OCI-LY3 (cell line): ENCODE results near the gene ABL1.

Experiments used
- H2AFZ ChIP-seq: fragments of 200-600, 300-600 bp; shearing (Covaris generic); 2 replicates; pipeline ENCODE4 v1.6.0; 2014; ENCODE audit warnings: antibody characterized with exemption, low read depth, low read length
- H3K27ac ChIP-seq: fragments of 200-600, 300-600 bp; sonication (generic); 2 replicates; pipeline ENCODE4 v1.5.1; 2014; ENCODE audit warnings: mild to moderate bottlenecking, low read length, moderate library complexity, mixed read lengths
- H3K27me3 ChIP-seq: fragments of 200-600, 300-600 bp; sonication (generic); 2 replicates; pipeline ENCODE4 v1.6.1; 2014; ENCODE audit warnings: low read depth, low read length, mixed read lengths
- H3K36me3 ChIP-seq: fragments of 200-600, 300-600 bp; sonication (generic); replicated peaks from 2 replicates; pipeline ENCODE3; 2014; ENCODE audit warnings: low read depth, low read length, mixed read lengths
- H3K4me1 ChIP-seq: fragments of 300-600, 200-600 bp; sonication (generic); 2 replicates; pipeline ENCODE4 v1.6.1; 2014; ENCODE audit warnings: low read length, mixed read lengths
- H3K4me2 ChIP-seq: fragments of 200-600, 300-600 bp; sonication (generic); 2 replicates; pipeline ENCODE4 v1.6.1; 2014; ENCODE audit warnings: low read length, mixed read lengths
- H3K4me3 ChIP-seq: fragments of 300-600, 200-600 bp; sonication (generic); 2 replicates; pipeline ENCODE4 v1.5.1; 2014; ENCODE audit warnings: antibody characterized with exemption, mild to moderate bottlenecking, low read length, moderate library complexity
- H3K79me2 ChIP-seq: fragments of 300-600, 200-600 bp; shearing (Covaris generic); 2 replicates; pipeline ENCODE4 v1.6.1; 2014; ENCODE audit warnings: mild to moderate bottlenecking, low read length, mixed read lengths
- H3K9ac ChIP-seq: fragments of 300-600, 200-600 bp; shearing (Covaris generic); 2 replicates; pipeline ENCODE4 v1.6.0; 2014; ENCODE audit warnings: mild to moderate bottlenecking, low read length, moderate library complexity
- H3K9me3 ChIP-seq: fragments of 200-600, 300-600 bp; shearing (Covaris generic); 2 replicates; pipeline ENCODE4 v1.6.1; 2014; ENCODE audit warnings: low read length, mixed read lengths; ENCODE audit not compliant: insufficient read depth
- H4K20me1 ChIP-seq: fragments of 200-600, 300-600 bp; sonication (generic); 2 replicates; pipeline ENCODE4 v1.6.1; 2016; ENCODE audit warnings: low read length, mixed read lengths; ENCODE audit not compliant: insufficient read depth
- CTCF ChIP-seq: fragments of 200-600, 300-600 bp; sonication (generic); IDR thresholded peaks from 2 replicates; pipeline ENCODE4 v1.5.1; 2014; ENCODE audit warnings: antibody characterized with exemption, low read length, low read depth
- EZH2phosphoT487 ChIP-seq: fragments of 200-600 bp; shearing (Covaris generic); IDR thresholded peaks from 2 replicates; pipeline ENCODE4 v1.6.1; 2018; ENCODE audit warnings: antibody characterized with exemption, mixed run types, low read depth

The ABL1 gene

GRCh38 chr9:130914417-130915095 is 79.5 kb downstream of the ABL1 start:
- Histone ChIP-seq H3K9ac (no peak overlapping the region), H3K9me3 (no peaks in the 10 kb centered on the region), H3K4me1 (no peaks in the 10 kb centered on the region), H4K20me1 (no peaks in the 10 kb centered on the region), H3K4me3 (no peak overlapping the region), H3K27me3 (peaks cover 9% of the 10 kb centered on the region; the same call in 1 of the 2 replicates), H3K79me2 (no peaks in the 10 kb centered on the region), H3K4me2 (no peak overlapping the region), H3K36me3 (no peaks in the 10 kb centered on the region), H2AFZ (no peak overlapping the region), H3K27ac (no peak overlapping the region)
- no peak for TF ChIP-seq EZH2phosphoT487
- no peak for TF ChIP-seq CTCF

- H2AFZ ChIP-seq, result no peak overlapping the region
- no peak overlapping the region for H3K9ac ChIP-seq
- H3K4me1 ChIP-seq, result no peaks in the 10 kb centered on the region
- no peaks in the 10 kb centered on the region for H3K36me3 ChIP-seq
- no peak overlapping the region for H3K27ac ChIP-seq
- no peak overlapping the region for H3K4me3 ChIP-seq
- no peaks in the 10 kb centered on the region for H3K9me3 ChIP-seq
- H3K4me2 ChIP-seq, result no peak overlapping the region
- TF ChIP-seq CTCF, result no peak
- no peak for TF ChIP-seq EZH2phosphoT487
- peaks cover 9% of the 10 kb centered on the region; the same call in 1 of the 2 replicates for H3K27me3 ChIP-seq
- H4K20me1 ChIP-seq, result no peaks in the 10 kb centered on the region
- no peaks in the 10 kb centered on the region for H3K79me2 ChIP-seq
These were observed 80.0 kb downstream of the ABL1 start for GRCh38 chr9:130915096-130915447.

GRCh38 chr9:130917168-130917960 is 82.3 kb downstream of the ABL1 start:
- no peak for TF ChIP-seq CTCF
- TF ChIP-seq EZH2phosphoT487, result no peak
- Histone ChIP-seq H2AFZ (no peak overlapping the region), H3K9me3 (no peaks in the 10 kb centered on the region), H4K20me1 (no peaks in the 10 kb centered on the region), H3K36me3 (no peaks in the 10 kb centered on the region), H3K4me3 (no peak overlapping the region), H3K9ac (no peak overlapping the region), H3K27ac (no peak overlapping the region), H3K4me2 (no peak overlapping the region), H3K4me1 (no peaks in the 10 kb centered on the region), H3K79me2 (no peaks in the 10 kb centered on the region), H3K27me3 (peaks cover 29% of the 10 kb centered on the region)

GRCh38 chr9:130918101-130918825 is 83.2 kb downstream of the ABL1 start:
- Histone ChIP-seq H3K27me3 (peaks cover 37% of the 10 kb centered on the region), H3K4me3 (no peak overlapping the region), H3K36me3 (no peaks in the 10 kb centered on the region), H2AFZ (no peak overlapping the region), H4K20me1 (no peaks in the 10 kb centered on the region), H3K4me1 (no peaks in the 10 kb centered on the region), H3K4me2 (no peak overlapping the region), H3K9ac (no peak overlapping the region), H3K27ac (no peak overlapping the region), H3K9me3 (no peaks in the 10 kb centered on the region), H3K79me2 (no peaks in the 10 kb centered on the region)
- TF ChIP-seq EZH2phosphoT487 (no peak), CTCF (no peak)
